B cell (primary cell): ENCODE results near the gene VPS51. TPM values are rescaled to one million over a fixed set of nuclear protein-coding genes. Genes with fewer than 3 reads are reported as not detected.

Experiments
- ATAC-seq: fragments of 200-7000 bp; cut with Tn5 transposase; one replicate; pipeline ENCODE4 v1.10.0; 2021; ENCODE audit warnings: low read depth, mild to moderate bottlenecking, moderate number of reproducible peaks, moderate library complexity
- CTCF ChIA-PET: fragments of 350-600 bp; sonication (Branson Sonifier 250); formaldehyde crosslinking; loops from one replicate; lab custom pipeline; 2021; ENCODE audit warnings: antibody characterized with exemption, inconsistent platforms; lab: Charles Lee
- POLR2A ChIA-PET: fragments of 350-600 bp; sonication (Branson Sonifier 250); formaldehyde crosslinking; loops from one replicate; lab custom pipeline; 2021; ENCODE audit warnings: antibody characterized with exemption; lab: Charles Lee
- DNase-seq: peaks from one replicate; pipeline ENCODE4 v3.0.0; 2013
- H2AFZ ChIP-seq: 2 replicates; pipeline ENCODE4 v1.6.1; 2012; ENCODE audit warnings: mild to moderate bottlenecking, low read depth, low read length; ENCODE audit not compliant: insufficient read depth, poor library complexity, severe bottlenecking
- H3K27ac ChIP-seq, 2 donors: 1 replicate in 1 of 2; 2 replicates in 1 of 2; pipeline ENCODE4 v1.5.1; 2012 to 2013; ENCODE audit warnings: low read length in 2 of 2, mild to moderate bottlenecking in 2 of 2, moderate library complexity in 1 of 2
- H3K27me3 ChIP-seq, 4 experiments: fragments of 200-600 bp in 1 of 4; sonication (generic) in 1 of 4; replicated peaks in 1 of 4; 1 replicate in 2 of 4; 2 replicates in 2 of 4; pipeline versions ENCODE4 v1.6.1 to v1.7.0; 2013 to 2016; ENCODE audit warnings: low read length in 3 of 4, mild to moderate bottlenecking in 2 of 4, mixed read lengths in 1 of 4, moderate library complexity in 1 of 4; ENCODE audit not compliant: insufficient read depth in 4 of 4, control insufficient read depth in 3 of 4; ENCODE audit errors: control extremely low read depth in 1 of 4
- H3K36me3 ChIP-seq, 2 experiments: replicated peaks in 1 of 2; 1 replicate in 1 of 2; 2 replicates in 1 of 2; pipeline versions ENCODE4 v1.6.1 to v1.7.1; 2013; ENCODE audit warnings: low read length in 1 of 2; ENCODE audit not compliant: insufficient read depth in 2 of 2, control insufficient read depth in 1 of 2; ENCODE audit errors: control extremely low read depth in 1 of 2, extremely low read depth in 1 of 2
- H3K4me1 ChIP-seq, 2 donors: fragments of 200-600 bp in 1 of 2; sonication (generic) in 1 of 2; 1 replicate in 1 of 2; 2 replicates in 1 of 2; pipeline versions ENCODE4 v1.5.1 to v1.6.1; 2013 to 2017; ENCODE audit warnings: low read length in 2 of 2; ENCODE audit not compliant: control insufficient read depth in 2 of 2, insufficient read depth in 2 of 2
- H3K4me2 ChIP-seq: replicated peaks from 2 replicates; pipeline ENCODE3; 2012; ENCODE audit warnings: mild to moderate bottlenecking, low read depth, low read length; ENCODE audit not compliant: poor library complexity, severe bottlenecking
- H3K4me3 ChIP-seq, 5 experiments: fragments of 200-600 bp in 1 of 5; sonication (generic) in 1 of 5; 1 replicate in 3 of 5; 2 replicates in 2 of 5; pipeline versions ENCODE4 v1.5.1 to v1.7.0; 2011 to 2016; ENCODE audit warnings: low read length in 4 of 5, mild to moderate bottlenecking in 4 of 5, low read depth in 2 of 5, control low read depth in 1 of 5, moderate library complexity in 1 of 5; ENCODE audit not compliant: insufficient read depth in 1 of 5; ENCODE audit errors: control extremely low read depth in 1 of 5, extremely low read depth in 1 of 5
- H3K79me2 ChIP-seq: fragments of 200-600 bp; sonication (generic); one replicate; pipeline ENCODE4 v1.6.0; 2016; ENCODE audit warnings: low read length; ENCODE audit not compliant: control insufficient read depth, insufficient read depth
- H3K9ac ChIP-seq: fragments of 200-600 bp; sonication (generic); 2 replicates; pipeline ENCODE4 v1.6.1; 2017; ENCODE audit warnings: mild to moderate bottlenecking, low read length, moderate library complexity
- H3K9me3 ChIP-seq, 3 donors: one replicate each; pipeline versions ENCODE4 v1.6.1 to v1.7.1; 2013; ENCODE audit warnings: low read length in 2 of 3; ENCODE audit not compliant: control insufficient read depth in 2 of 3, insufficient read depth in 1 of 3; ENCODE audit errors: control extremely low read depth in 1 of 3
- H4K20me1 ChIP-seq: 2 replicates; pipeline ENCODE4 v1.6.0; 2012; ENCODE audit warnings: mild to moderate bottlenecking, low read length; ENCODE audit not compliant: insufficient read depth, control insufficient read depth, poor library complexity, severe bottlenecking
- H3K27ac Mint-ChIP-seq: one replicate; pipeline ENCODE4 v1.8.0; 2021; ENCODE audit warnings: mixed read lengths
- H3K27me3 Mint-ChIP-seq: one replicate; pipeline ENCODE4 v1.8.0; 2021; ENCODE audit warnings: mixed read lengths
- H3K4me1 Mint-ChIP-seq: one replicate; pipeline ENCODE4 v1.8.0; 2021; ENCODE audit warnings: mixed read lengths
- H3K4me3 Mint-ChIP-seq: one replicate; pipeline ENCODE4 v1.8.0; 2021; ENCODE audit warnings: mixed read lengths
- H3K9me3 Mint-ChIP-seq: one replicate; pipeline ENCODE4 v1.8.0; 2022; ENCODE audit warnings: mixed read lengths; ENCODE audit not compliant: insufficient read depth
- CTCF ChIP-seq: fragments of 200-600 bp; IDR thresholded peaks from one replicate; pipeline ENCODE4 v1.8.0; 2022; ENCODE audit warnings: antibody characterized with exemption, mild to moderate bottlenecking
- EZH2 ChIP-seq: IDR thresholded peaks from 2 replicates; pipeline ENCODE4 v1.6.1; 2012; ENCODE audit warnings: borderline replicate concordance, low read depth, mild to moderate bottlenecking, moderate library complexity, low read length; ENCODE audit not compliant: insufficient read depth, poor library complexity, severe bottlenecking
- WGBS: methylation state at CpG from one replicate; pipeline ENCODE4 v1.1.5; 2013; ENCODE audit warnings: missing lambda C conversion rate; ENCODE audit not compliant: insufficient coverage; 5-methylcytosine and 5-hydroxymethylcytosine counted together
- intact Hi-C: fragments of 100-400 bp; cut with micrococcal nuclease; formaldehyde crosslinking; loops from one replicate; pipeline ENCODE4 v1.10.0; 2022
- polyA plus RNA-seq: library from polyadenylated mRNA; depleted of rRNA; stranded (reverse); fragments of >200 nt; gene quantifications from 2 replicates; pipeline ENCODE4 v1.2.3, GENCODE V29; 2012
- total RNA-seq, 2 donors: library from RNA; stranded (reverse); fragments of 120-200 nt in 1 of 2; gene quantifications; 1 replicate in 1 of 2; 2 replicates in 1 of 2; pipeline versions ENCODE4 v1.2.3 to v1.2.4, GENCODE V29; 2013 to 2022

Gene VPS51
- total and polyA plus RNA-seq, 2 donors (not counting 1 experiment from before 2014, with no cell fraction given): 206 to 223 TPM

- DNase-seq (peak; percentile 88), ATAC-seq (peak; percentile 57)
- peaks cover 75% of the 10 kb centered on the region for H3K79me2 ChIP-seq
- WGBS: 0% methylated on average over 3 of the region's 10 CpGs
- H3K27ac ChIP-seq: peak overlapping the region; percentile 98 to 99
- H3K4me2 ChIP-seq: peak overlapping the region; percentile 89
- Mint-ChIP-seq H3K27ac (peak overlapping the region; percentile 99), H3K9me3 (no peaks in the 10 kb centered on the region), H3K27me3 (no peaks in the 10 kb centered on the region), H3K4me1 (peaks cover 68% of the 10 kb centered on the region), H3K4me3 (peak overlapping the region; percentile 97)
- peaks cover 43 to 71% of the 10 kb centered on the region in 2 donors for H3K4me1 ChIP-seq
- H4K20me1 ChIP-seq: peaks cover 66% of the 10 kb centered on the region
- CTCF ChIA-PET: interaction anchor here (1.0 to 7.5 kb wide), 7 partner anchors 11 to 284 kb away, joined by 3 to 64 read pairs (median 24); partner anchors contain the start of genes CAPN1, FAU, MRPL49 and TM7SF2
- peak overlapping the region; percentile 99 for H3K9ac ChIP-seq
- no peaks in the 10 kb centered on the region for H3K27me3 ChIP-seq
- no peaks in the 10 kb centered on the region for H3K9me3 ChIP-seq
- H3K4me3 ChIP-seq: peak overlapping the region; percentile 76 to 99 (median 96)
- POLR2A ChIA-PET: interaction anchor here (0.5 to 8.8 kb wide), 7 partner anchors 13 to 130 kb away, joined by 3 to 160 read pairs (median 4); partner anchors contain the start of genes CAPN1, FAU, MRPL49 and POLA2
- peaks cover 3 to 50% of the 10 kb centered on the region in 2 experiments for H3K36me3 ChIP-seq
- TF ChIP-seq EZH2 (no peak), CTCF (no peak)
- intact Hi-C loops: loop anchor here (1.0 to 5.0 kb wide), 5 partner anchors 10 to 485 kb away; partner anchors contain the start of genes CAPN1, FAU, MRPL49 and PCNX3
- H2AFZ ChIP-seq: no peak overlapping the region
Measured at GRCh38 chr11:65132238-65132987, 36.4 kb downstream of the VPS51 start.
